ENCODE measurements around the gene RHOBTB1. TPM values are rescaled to one million over a fixed set of nuclear protein-coding genes. Genes with fewer than 3 reads are reported as not detected.

Gene RHOBTB1
- total and polyA plus RNA-seq, 2 experiments from 2014 or later = 4.6 to 13.2 TPM

GRCh38 chr10:60943316-60944057, 498 bp downstream of the RHOBTB1 start:
- no peak overlapping the region for H3K27ac ChIP-seq (ENCODE audit: low read depth)
- H3K4me1 ChIP-seq (ENCODE audit: insufficient read depth) = peaks cover 9% of the 10 kb centered on the region
- H3F3A ChIP-seq (replicated peaks; ENCODE audit: low read depth) = no peaks in the 10 kb centered on the region
- peak; percentile 67 for ATAC-seq
- H3K36me3 Mint-ChIP-seq (ENCODE audit: low read depth) = no peaks in the 10 kb centered on the region
- H2AFZ ChIP-seq = peak overlapping the region; percentile 94
- H3K9me3 Mint-ChIP-seq = no peaks in the 10 kb centered on the region
- peaks cover 17% of the 10 kb centered on the region for H3K27me3 ChIP-seq (ENCODE audit: insufficient read depth)
- H4K20me1 ChIP-seq (replicated peaks; ENCODE audit: insufficient read depth) = no peaks in the 10 kb centered on the region
- H3K27ac Mint-ChIP-seq = peak overlapping the region; percentile 87
- DNase-seq (ENCODE audit: low spot score) = peak; percentile 81
- H3K4me3 Mint-ChIP-seq = peak overlapping the region; percentile 87
- H3K4me1 Mint-ChIP-seq = peaks cover 19% of the 10 kb centered on the region
- peak overlapping the region; percentile 79 for H3K4me3 ChIP-seq
- H3K36me3 ChIP-seq (ENCODE audit: insufficient read depth) = no peaks in the 10 kb centered on the region
- H3K9me2 ChIP-seq (ENCODE audit: insufficient read depth) = no peaks in the 10 kb centered on the region
- H3K4me2 ChIP-seq = peak overlapping the region; percentile 94
- peaks cover 12% of the 10 kb centered on the region for H3K27me3 Mint-ChIP-seq (ENCODE audit: insufficient read depth, low read depth, poor library complexity)
- TF ChIP-seq ZNF462 (CRISPR knock-in tag; IDR thresholded peaks at IDR 0.05) = no peak
- TF ChIP-seq NANOG (IDR thresholded peaks at IDR 0.05; ENCODE audit: borderline replicate concordance) = no peak
- TF ChIP-seq CREB1 (CRISPR knock-in tag; IDR thresholded peaks at IDR 0.05; ENCODE audit: low read depth) = no peak
- peak; percentile 37; the same call in 1 of the 2 replicates for TF ChIP-seq POLR2AphosphoS5 (IDR thresholded peaks at IDR 0.05; ENCODE audit: low read depth)
- no peaks in the 10 kb centered on the region for H3K79me2 ChIP-seq (replicated peaks; ENCODE audit: insufficient read depth)

- no peaks in the 10 kb centered on the region for H3K9me2 ChIP-seq (ENCODE audit: insufficient read depth)
- peaks cover 19% of the 10 kb centered on the region for H3K4me1 Mint-ChIP-seq
- H3K4me3 ChIP-seq = peak overlapping the region; percentile 79
- peak overlapping the region; percentile 87 for H3K27ac Mint-ChIP-seq
- no peaks in the 10 kb centered on the region for H3K79me2 ChIP-seq (replicated peaks; ENCODE audit: insufficient read depth)
- H3K27me3 ChIP-seq (ENCODE audit: insufficient read depth) = peaks cover 17% of the 10 kb centered on the region
- peak overlapping the region; percentile 94 for H3K4me2 ChIP-seq
- peaks cover 12% of the 10 kb centered on the region for H3K27me3 Mint-ChIP-seq (ENCODE audit: insufficient read depth, low read depth, poor library complexity)
- no peak for ATAC-seq
- H3F3A ChIP-seq (replicated peaks; ENCODE audit: low read depth) = no peaks in the 10 kb centered on the region
- H3K4me3 Mint-ChIP-seq = peak overlapping the region; percentile 87
- H3K27ac ChIP-seq (ENCODE audit: low read depth) = no peak overlapping the region
- H4K20me1 ChIP-seq (replicated peaks; ENCODE audit: insufficient read depth) = no peaks in the 10 kb centered on the region
- H3K36me3 Mint-ChIP-seq (ENCODE audit: low read depth) = no peaks in the 10 kb centered on the region
- peaks cover 9% of the 10 kb centered on the region for H3K4me1 ChIP-seq (ENCODE audit: insufficient read depth)
- H2AFZ ChIP-seq = peak overlapping the region; percentile 94
- no peaks in the 10 kb centered on the region for H3K9me3 Mint-ChIP-seq
- no peaks in the 10 kb centered on the region for H3K36me3 ChIP-seq (ENCODE audit: insufficient read depth)
- DNase-seq (ENCODE audit: low spot score) = peak; percentile 25
- TF ChIP-seq POLR2AphosphoS5 (IDR thresholded peaks at IDR 0.05; ENCODE audit: low read depth) = no peak
- no peak for TF ChIP-seq JUNB (IDR thresholded peaks at IDR 0.05; ENCODE audit: unreplicated experiment)
- TF ChIP-seq STAT1 (IDR thresholded peaks at IDR 0.05; ENCODE audit: unreplicated experiment) = no peak
- TF ChIP-seq ZNF114 (CRISPR knock-in tag; IDR thresholded peaks at IDR 0.05) = no peak
- TF ChIP-seq NANOG (IDR thresholded peaks at IDR 0.05; ENCODE audit: borderline replicate concordance) = no peak
- TF ChIP-seq EZH2phosphoT487 (IDR thresholded peaks at IDR 0.05; ENCODE audit: unreplicated experiment) = no peak
- TF ChIP-seq REST (IDR thresholded peaks at IDR 0.05; ENCODE audit: unreplicated experiment) = no peak
- TF ChIP-seq ZNF331 (CRISPR knock-in tag; IDR thresholded peaks at IDR 0.05; ENCODE audit: low read depth) = no peak
These were observed 1.1 kb downstream of the RHOBTB1 start for GRCh38 chr10:60942788-60943315.

All from GM23338 (cell line).